Neural progenitor cell (in vitro differentiated cells): ENCODE measurements around the gene ARHGEF4.

Source experiments
- EZH2 ChIP-seq: fragments of 200-600 bp; sonication (generic); IDR thresholded peaks from 2 replicates; pipeline ENCODE4 v1.6.1; 2017; ENCODE audit warnings: antibody characterized with exemption, mild to moderate bottlenecking, moderate library complexity
- EZH2phosphoT487 ChIP-seq: fragments of 200-600 bp; sonication (generic); IDR thresholded peaks from 2 replicates; pipeline ENCODE4 v1.6.1; 2017; ENCODE audit warnings: antibody characterized with exemption
- TF ChIP-seq, protein P1 (sequence below): fragments of 200-600 bp; sonication (generic); IDR thresholded peaks from 2 replicates; pipeline ENCODE4 v1.5.1; 2017; ENCODE audit warnings: antibody characterized with exemption, mild to moderate bottlenecking

DNA sequence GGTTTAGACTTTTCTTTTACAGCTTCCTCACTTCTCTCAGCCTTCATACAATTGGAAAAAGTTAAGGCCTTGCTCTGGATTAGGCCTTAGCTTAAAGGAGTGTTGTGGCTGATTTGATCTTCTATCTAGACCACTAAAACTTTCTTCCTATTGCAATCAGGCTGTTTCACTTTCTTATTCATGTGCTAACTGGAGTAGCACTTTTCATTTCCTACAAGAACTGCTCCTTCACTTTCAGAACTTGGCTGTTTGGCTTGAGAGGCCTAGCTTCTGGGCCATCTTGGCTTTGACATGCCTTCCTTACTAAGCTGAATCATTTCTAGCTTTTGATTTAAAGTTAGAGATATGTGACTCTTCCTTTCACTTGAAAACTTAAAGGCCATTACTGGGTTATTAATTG, 114.3 kb downstream of the ARHGEF4 start:
- TF ChIP-seq, protein P1, sequence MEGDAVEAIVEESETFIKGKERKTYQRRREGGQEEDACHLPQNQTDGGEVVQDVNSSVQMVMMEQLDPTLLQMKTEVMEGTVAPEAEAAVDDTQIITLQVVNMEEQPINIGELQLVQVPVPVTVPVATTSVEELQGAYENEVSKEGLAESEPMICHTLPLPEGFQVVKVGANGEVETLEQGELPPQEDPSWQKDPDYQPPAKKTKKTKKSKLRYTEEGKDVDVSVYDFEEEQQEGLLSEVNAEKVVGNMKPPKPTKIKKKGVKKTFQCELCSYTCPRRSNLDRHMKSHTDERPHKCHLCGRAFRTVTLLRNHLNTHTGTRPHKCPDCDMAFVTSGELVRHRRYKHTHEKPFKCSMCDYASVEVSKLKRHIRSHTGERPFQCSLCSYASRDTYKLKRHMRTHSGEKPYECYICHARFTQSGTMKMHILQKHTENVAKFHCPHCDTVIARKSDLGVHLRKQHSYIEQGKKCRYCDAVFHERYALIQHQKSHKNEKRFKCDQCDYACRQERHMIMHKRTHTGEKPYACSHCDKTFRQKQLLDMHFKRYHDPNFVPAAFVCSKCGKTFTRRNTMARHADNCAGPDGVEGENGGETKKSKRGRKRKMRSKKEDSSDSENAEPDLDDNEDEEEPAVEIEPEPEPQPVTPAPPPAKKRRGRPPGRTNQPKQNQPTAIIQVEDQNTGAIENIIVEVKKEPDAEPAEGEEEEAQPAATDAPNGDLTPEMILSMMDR, result no peak
- TF ChIP-seq EZH2, result no peak
- TF ChIP-seq EZH2phosphoT487, result no peak
